ENCODE measurements around the gene SLC25A21. TPM values are rescaled to one million over a fixed set of nuclear protein-coding genes. Genes with fewer than 3 reads are reported as not detected.

Gene SLC25A21
- total RNA-seq, 1 experiment from 2014 or later, result 2.1 TPM

DNA sequence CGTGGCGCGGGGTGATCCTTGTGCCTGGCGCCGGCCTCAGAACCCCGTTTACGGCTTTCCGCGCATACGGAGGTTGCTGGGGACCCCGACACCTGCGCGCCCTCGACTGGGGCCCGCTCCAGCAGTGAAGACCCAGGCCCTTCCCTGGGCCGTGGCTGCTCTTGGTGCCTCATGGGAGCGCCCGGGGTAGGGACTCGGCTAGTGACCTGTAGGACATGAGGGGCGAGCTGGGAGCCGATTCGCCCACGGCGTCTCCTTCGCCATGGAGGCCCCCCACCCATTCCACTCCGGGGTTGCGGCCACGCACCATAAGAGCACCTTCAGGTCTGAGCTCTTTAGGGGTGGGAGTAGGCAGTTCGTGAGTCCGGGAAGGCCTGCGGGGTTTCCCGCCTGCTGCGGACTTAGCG lies 525.0 kb downstream of the SLC25A21 start:
- TF ChIP-seq SIN3A (IDR thresholded peaks at IDR 0.05; ENCODE audit: borderline replicate concordance, insufficient read depth, low read depth, low read length) (no peak), POLR2AphosphoS5 (IDR thresholded peaks at IDR 0.05; ENCODE audit: low read depth, low read length) (no peak), REST (IDR thresholded peaks at IDR 0.05; ENCODE audit: insufficient read depth in 1 of 2, low read depth in 2 of 2, low read length in 1 of 2) (no peak), TCF7L2 (IDR thresholded peaks at IDR 0.05; ENCODE audit: low read depth, low read length) (no peak)
- TF ChIP-seq, protein P1, sequence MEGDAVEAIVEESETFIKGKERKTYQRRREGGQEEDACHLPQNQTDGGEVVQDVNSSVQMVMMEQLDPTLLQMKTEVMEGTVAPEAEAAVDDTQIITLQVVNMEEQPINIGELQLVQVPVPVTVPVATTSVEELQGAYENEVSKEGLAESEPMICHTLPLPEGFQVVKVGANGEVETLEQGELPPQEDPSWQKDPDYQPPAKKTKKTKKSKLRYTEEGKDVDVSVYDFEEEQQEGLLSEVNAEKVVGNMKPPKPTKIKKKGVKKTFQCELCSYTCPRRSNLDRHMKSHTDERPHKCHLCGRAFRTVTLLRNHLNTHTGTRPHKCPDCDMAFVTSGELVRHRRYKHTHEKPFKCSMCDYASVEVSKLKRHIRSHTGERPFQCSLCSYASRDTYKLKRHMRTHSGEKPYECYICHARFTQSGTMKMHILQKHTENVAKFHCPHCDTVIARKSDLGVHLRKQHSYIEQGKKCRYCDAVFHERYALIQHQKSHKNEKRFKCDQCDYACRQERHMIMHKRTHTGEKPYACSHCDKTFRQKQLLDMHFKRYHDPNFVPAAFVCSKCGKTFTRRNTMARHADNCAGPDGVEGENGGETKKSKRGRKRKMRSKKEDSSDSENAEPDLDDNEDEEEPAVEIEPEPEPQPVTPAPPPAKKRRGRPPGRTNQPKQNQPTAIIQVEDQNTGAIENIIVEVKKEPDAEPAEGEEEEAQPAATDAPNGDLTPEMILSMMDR (IDR thresholded peaks at IDR 0.05), result no peak
- DNase-seq (ENCODE audit: low read depth, low spot score) (no peak), ATAC-seq (no peak)
- Histone ChIP-seq H3K4me1 (ENCODE audit: control insufficient read depth, insufficient read depth, low read length) (no peaks in the 10 kb centered on the region), H3K9me3 (ENCODE audit: control insufficient read depth, insufficient read depth, low read depth, low read length) (no peaks in the 10 kb centered on the region), H3K27ac (ENCODE audit: low read length) (no peak overlapping the region), H3K36me3 (ENCODE audit: control insufficient read depth, insufficient read depth, low read length) (no peaks in the 10 kb centered on the region), H3K4me3 (ENCODE audit: low read depth in 2 of 2, low read length in 2 of 2) (peak overlapping the region; percentile 37 to 54), H3K27me3 (ENCODE audit: control insufficient read depth, insufficient read depth, low read length) (peaks cover 4% of the 10 kb centered on the region)
- in situ Hi-C loops (cut with HindIII; ENCODE audit: low pct_unique_long_range_greater_than_20kb, low sequenced_read_pairs), result no loop called here
- ChIA-PET POLR2A (interaction anchor here (0.6 kb wide), 1 partner anchor 258 kb away, joined by 5 read pairs; no protein-coding TSS in a partner anchor), CTCF (interaction anchor here (2.2 kb wide), 1 partner anchor 295 kb away, joined by 5 read pairs; no protein-coding TSS in a partner anchor)
- no TSS peak for BruUV-seq (replicated peaks)
- intact Hi-C loops (cut with micrococcal nuclease; ENCODE audit: unreplicated experiment), result loop anchor here (10.0 kb wide), 2 partner anchors 97 to 507 kb away; no protein-coding TSS in a partner anchor

DNA sequence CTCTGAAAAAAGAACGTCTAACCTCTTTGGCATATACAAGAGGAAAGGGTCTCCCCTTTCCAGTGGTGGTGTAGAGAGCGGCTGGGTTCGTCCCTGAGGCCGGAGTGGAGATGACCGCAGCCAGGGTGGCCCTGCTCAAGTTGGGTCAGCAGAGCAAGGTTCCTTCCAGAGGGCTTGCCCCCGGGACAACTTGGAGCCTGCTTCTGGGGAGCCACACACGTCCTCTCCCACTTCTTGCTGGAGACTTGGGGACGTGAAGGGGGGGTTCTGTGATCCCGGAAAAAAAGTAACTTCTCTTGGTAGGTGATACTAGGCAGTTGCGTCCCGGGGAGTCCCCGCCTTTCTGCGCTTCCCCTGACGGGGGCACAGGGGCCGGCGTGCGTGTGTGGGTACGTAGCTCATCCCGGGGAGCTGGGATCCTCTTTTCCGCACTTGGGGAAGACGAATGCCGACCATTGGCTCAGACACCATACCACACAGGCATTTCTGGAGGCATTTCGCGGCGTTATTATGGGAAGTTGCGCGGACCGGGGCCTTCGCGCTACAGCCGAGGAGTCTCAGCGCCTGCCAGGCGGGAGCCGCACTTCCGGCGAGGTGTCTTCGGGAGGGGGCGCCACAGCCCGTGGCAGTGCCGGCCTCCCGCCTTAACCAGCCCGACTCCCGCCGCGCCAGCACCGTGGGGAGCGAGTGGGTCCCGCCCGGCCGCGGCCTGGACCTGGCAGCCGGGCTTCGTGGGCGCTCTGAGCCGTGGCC lies 525.6 kb downstream of the SLC25A21 start:
- CTCF ChIA-PET, result interaction anchor here (2.2 kb wide), 1 partner anchor 295 kb away, joined by 5 read pairs; no protein-coding TSS in a partner anchor
- Histone ChIP-seq H3K27me3 (ENCODE audit: control insufficient read depth, insufficient read depth, low read length) (peaks cover 4% of the 10 kb centered on the region), H3K27ac (ENCODE audit: low read length) (no peak overlapping the region), H3K4me1 (ENCODE audit: control insufficient read depth, insufficient read depth, low read length) (no peaks in the 10 kb centered on the region), H3K36me3 (ENCODE audit: control insufficient read depth, insufficient read depth, low read length) (no peaks in the 10 kb centered on the region), H3K4me3 (ENCODE audit: low read depth in 2 of 2, low read length in 2 of 2) (no peak overlapping the region), H3K9me3 (ENCODE audit: control insufficient read depth, insufficient read depth, low read depth, low read length) (no peaks in the 10 kb centered on the region)
- in situ Hi-C loops (cut with HindIII; ENCODE audit: low pct_unique_long_range_greater_than_20kb, low sequenced_read_pairs) (no loop called here), intact Hi-C loops (cut with micrococcal nuclease; ENCODE audit: unreplicated experiment) (loop anchor here (10.0 kb wide), 2 partner anchors 98 to 508 kb away; no protein-coding TSS in a partner anchor)
- no peak for DNase-seq (ENCODE audit: low read depth, low spot score)
- ATAC-seq, result no peak
- TF ChIP-seq, protein P1 (IDR thresholded peaks at IDR 0.05), result no peak
- TF ChIP-seq POLR2AphosphoS5 (IDR thresholded peaks at IDR 0.05; ENCODE audit: low read depth, low read length), result no peak
- TF ChIP-seq TCF7L2 (IDR thresholded peaks at IDR 0.05; ENCODE audit: low read depth, low read length), result no peak
- TF ChIP-seq SIN3A (IDR thresholded peaks at IDR 0.05; ENCODE audit: borderline replicate concordance, insufficient read depth, low read depth, low read length), result no peak
- no peak for TF ChIP-seq REST (IDR thresholded peaks at IDR 0.05; ENCODE audit: insufficient read depth in 1 of 2, low read depth in 2 of 2, low read length in 1 of 2)
- no TSS peak for BruUV-seq (replicated peaks)
- POLR2A ChIA-PET, result interaction anchor here (0.6 kb wide), 1 partner anchor 258 kb away, joined by 5 read pairs; no protein-coding TSS in a partner anchor
